HG03342 (cell line): ENCODE measurements around the gene ALG14.

Source experiments
- ATAC-seq: cut with Tn5 transposase; IDR thresholded peaks from one replicate; pipeline ENCODE4 v1.9.1; 2021; ENCODE audit warnings: mild to moderate bottlenecking, moderate library complexity; ENCODE audit not compliant: unreplicated experiment

The ALG14 gene

GRCh38 chr1:94986783-94987182 lies 86.0 kb downstream of the ALG14 start:
- ATAC-seq = no peak

- ATAC-seq = no peak
Measured at GRCh38 chr1:94983171-94983739, 89.5 kb downstream of the ALG14 start.

- ATAC-seq = no peak
Measured at GRCh38 chr1:94982398-94982797, 90.4 kb downstream of the ALG14 start.

GRCh38 chr1:94981575-94981973 lies 91.2 kb downstream of the ALG14 start:
- no peak for ATAC-seq

- ATAC-seq = no peak
Measured at GRCh38 chr1:94980582-94981574, 91.9 kb downstream of the ALG14 start.

- no peak for ATAC-seq
Measured at GRCh38 chr1:94979656-94980581, 92.8 kb downstream of the ALG14 start.

GRCh38 chr1:94979131-94979530 lies 93.6 kb downstream of the ALG14 start:
- no peak for ATAC-seq

GRCh38 chr1:94978401-94978800 lies 94.3 kb downstream of the ALG14 start:
- ATAC-seq = no peak

GRCh38 chr1:94976971-94977548 lies 95.7 kb downstream of the ALG14 start:
- ATAC-seq = no peak

GRCh38 chr1:94974824-94975223 lies 97.9 kb downstream of the ALG14 start:
- ATAC-seq = no peak

- no peak for ATAC-seq
Measured at GRCh38 chr1:94974241-94974640, 98.5 kb downstream of the ALG14 start.

- no peak for ATAC-seq
Measured at GRCh38 chr1:94973309-94973922, 99.3 kb downstream of the ALG14 start.

- ATAC-seq = no peak
Measured at GRCh38 chr1:94971491-94971924, 101.2 kb downstream of the ALG14 start.

- no peak for ATAC-seq
Measured at GRCh38 chr1:94970783-94971182, 102.0 kb downstream of the ALG14 start.

GRCh38 chr1:94969137-94969536 lies 103.6 kb downstream of the ALG14 start:
- ATAC-seq = no peak

- no peak for ATAC-seq
Measured at GRCh38 chr1:94966033-94966432, 106.7 kb downstream of the ALG14 start.

- ATAC-seq = no peak
Measured at GRCh38 chr1:94963864-94964263, 108.9 kb downstream of the ALG14 start.

- ATAC-seq = peak; percentile 98
Measured at GRCh38 chr1:94962409-94963265, 110.1 kb downstream of the ALG14 start.

- ATAC-seq = no peak
Measured at GRCh38 chr1:94961988-94962387, 110.8 kb downstream of the ALG14 start.
